ENCODE data around the gene CNTNAP4.

Gene CNTNAP4

DNA sequence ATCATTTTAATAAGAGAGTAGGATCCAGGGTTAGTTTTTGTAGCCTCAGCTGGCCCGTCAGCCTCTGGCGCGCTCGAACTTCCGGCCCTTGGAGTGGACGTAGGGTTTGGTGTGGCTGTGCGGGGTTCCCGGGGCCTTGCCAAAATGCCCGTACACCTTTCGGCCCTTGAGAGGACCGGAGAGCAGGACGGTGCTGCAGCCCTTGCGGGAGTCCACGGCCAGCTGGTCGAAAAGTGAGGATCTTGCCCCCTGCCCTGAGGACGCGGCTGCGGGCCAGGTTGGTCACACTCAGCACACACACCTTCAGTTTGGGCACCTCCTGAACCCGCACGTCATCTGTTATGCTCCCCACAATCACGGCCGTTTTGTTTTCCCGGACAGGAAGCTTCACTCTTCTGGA lies 42.2 kb upstream of the CNTNAP4 start:
- TF ChIP-seq EZH2 (IDR thresholded peaks at IDR 0.05; ENCODE audit: borderline replicate concordance, low read depth, low read length, severe bottlenecking): no peak
- TF ChIP-seq, protein P1, sequence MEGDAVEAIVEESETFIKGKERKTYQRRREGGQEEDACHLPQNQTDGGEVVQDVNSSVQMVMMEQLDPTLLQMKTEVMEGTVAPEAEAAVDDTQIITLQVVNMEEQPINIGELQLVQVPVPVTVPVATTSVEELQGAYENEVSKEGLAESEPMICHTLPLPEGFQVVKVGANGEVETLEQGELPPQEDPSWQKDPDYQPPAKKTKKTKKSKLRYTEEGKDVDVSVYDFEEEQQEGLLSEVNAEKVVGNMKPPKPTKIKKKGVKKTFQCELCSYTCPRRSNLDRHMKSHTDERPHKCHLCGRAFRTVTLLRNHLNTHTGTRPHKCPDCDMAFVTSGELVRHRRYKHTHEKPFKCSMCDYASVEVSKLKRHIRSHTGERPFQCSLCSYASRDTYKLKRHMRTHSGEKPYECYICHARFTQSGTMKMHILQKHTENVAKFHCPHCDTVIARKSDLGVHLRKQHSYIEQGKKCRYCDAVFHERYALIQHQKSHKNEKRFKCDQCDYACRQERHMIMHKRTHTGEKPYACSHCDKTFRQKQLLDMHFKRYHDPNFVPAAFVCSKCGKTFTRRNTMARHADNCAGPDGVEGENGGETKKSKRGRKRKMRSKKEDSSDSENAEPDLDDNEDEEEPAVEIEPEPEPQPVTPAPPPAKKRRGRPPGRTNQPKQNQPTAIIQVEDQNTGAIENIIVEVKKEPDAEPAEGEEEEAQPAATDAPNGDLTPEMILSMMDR (IDR thresholded peaks at IDR 0.05; ENCODE audit: borderline replicate concordance, extremely low read depth, low read length, poor library complexity, severe bottlenecking): no peak
- Histone ChIP-seq H3K36me3 (ENCODE audit: insufficient read depth, low read length) (no peaks in the 10 kb centered on the region), H3K4me1 (ENCODE audit: insufficient read depth, low read length) (no peaks in the 10 kb centered on the region), H2AFZ (ENCODE audit: low read depth, low read length) (no peak overlapping the region), H3K27ac (ENCODE audit: low read length) (no peak overlapping the region), H4K20me1 (ENCODE audit: insufficient read depth, low read length) (no peaks in the 10 kb centered on the region), H3K9ac (ENCODE audit: low read depth, low read length) (no peak overlapping the region), H3K79me2 (ENCODE audit: insufficient read depth, low read length) (no peaks in the 10 kb centered on the region), H3K4me2 (ENCODE audit: insufficient read depth, low read length) (no peak overlapping the region), H3K9me3 (ENCODE audit: insufficient read depth, low read length, severe bottlenecking) (no peaks in the 10 kb centered on the region), H3K4me3 (ENCODE audit: low read depth in 1 of 2, low read length in 2 of 2) (no peak overlapping the region), H3K27me3 (ENCODE audit: insufficient read depth, low read length, poor library complexity) (peaks cover 3% of the 10 kb centered on the region)
- ATAC-seq (ENCODE audit: insufficient read depth, low read depth): no peak
- no peak for DNase-seq

DNA sequence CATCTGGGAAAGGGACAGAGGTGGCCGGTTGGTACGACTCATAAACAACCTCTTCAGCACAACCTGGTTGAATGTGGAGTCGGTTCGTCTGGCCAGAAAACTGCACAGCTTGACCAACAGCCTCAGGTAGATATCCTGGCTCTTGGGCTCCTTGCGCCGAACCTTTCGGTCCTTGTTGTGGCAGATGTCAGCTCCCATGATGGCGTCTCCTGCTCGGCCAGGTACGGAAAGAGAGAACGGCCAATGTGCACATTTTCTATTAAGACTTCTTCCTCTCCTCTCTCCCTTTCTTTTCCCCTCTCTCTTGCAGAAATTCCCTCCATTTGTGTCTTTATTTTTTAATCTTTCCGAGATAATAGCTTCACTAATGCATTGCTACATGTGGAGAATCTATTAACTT lies 41.8 kb upstream of the CNTNAP4 start:
- DNase-seq (no peak), ATAC-seq (ENCODE audit: insufficient read depth, low read depth) (no peak)
- peaks cover 3% of the 10 kb centered on the region for H3K27me3 ChIP-seq (ENCODE audit: insufficient read depth, low read length, poor library complexity)
- H3K36me3 ChIP-seq (ENCODE audit: insufficient read depth, low read length): no peaks in the 10 kb centered on the region
- H3K9me3 ChIP-seq (ENCODE audit: insufficient read depth, low read length, severe bottlenecking): no peaks in the 10 kb centered on the region
- no peaks in the 10 kb centered on the region for H3K79me2 ChIP-seq (ENCODE audit: insufficient read depth, low read length)
- no peak overlapping the region for H3K9ac ChIP-seq (ENCODE audit: low read depth, low read length)
- TF ChIP-seq, protein P1 (IDR thresholded peaks at IDR 0.05; ENCODE audit: borderline replicate concordance, extremely low read depth, low read length, poor library complexity, severe bottlenecking): no peak
- no peak for TF ChIP-seq EZH2 (IDR thresholded peaks at IDR 0.05; ENCODE audit: borderline replicate concordance, low read depth, low read length, severe bottlenecking)
- no peak overlapping the region for H3K27ac ChIP-seq (ENCODE audit: low read length)
- H3K4me1 ChIP-seq (ENCODE audit: insufficient read depth, low read length): no peaks in the 10 kb centered on the region
- H2AFZ ChIP-seq (ENCODE audit: low read depth, low read length): no peak overlapping the region
- H3K4me2 ChIP-seq (ENCODE audit: insufficient read depth, low read length): no peak overlapping the region
- H3K4me3 ChIP-seq (ENCODE audit: low read depth in 1 of 2, low read length in 2 of 2): no peak overlapping the region
- no peaks in the 10 kb centered on the region for H4K20me1 ChIP-seq (ENCODE audit: insufficient read depth, low read length)

DNA sequence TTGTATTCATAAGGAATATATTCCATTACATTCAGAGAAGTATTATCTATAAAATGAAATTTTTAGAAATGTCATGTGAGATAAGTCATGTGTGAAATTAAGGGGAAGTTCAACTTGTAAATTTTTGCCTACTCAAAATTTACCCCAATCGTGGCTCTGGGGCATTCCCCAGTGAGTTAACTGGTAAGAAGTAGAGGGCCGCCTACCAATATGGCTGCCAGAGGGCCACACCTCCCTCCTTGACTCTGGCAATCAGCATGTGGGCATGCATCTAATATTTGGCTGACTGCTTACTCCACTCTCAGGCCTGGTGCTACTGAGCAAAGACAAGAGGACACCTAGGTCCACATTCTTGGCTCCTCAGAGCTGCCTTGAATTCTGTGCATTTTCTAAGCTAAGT lies 39.7 kb upstream of the CNTNAP4 start:
- no peaks in the 10 kb centered on the region for H3K79me2 ChIP-seq (ENCODE audit: insufficient read depth, low read length)
- TF ChIP-seq EZH2 (IDR thresholded peaks at IDR 0.05; ENCODE audit: borderline replicate concordance, low read depth, low read length, severe bottlenecking): no peak
- TF ChIP-seq, protein P1 (IDR thresholded peaks at IDR 0.05; ENCODE audit: borderline replicate concordance, extremely low read depth, low read length, poor library complexity, severe bottlenecking): no peak
- ATAC-seq (ENCODE audit: insufficient read depth, low read depth): no peak
- no peak overlapping the region for H2AFZ ChIP-seq (ENCODE audit: low read depth, low read length)
- no peaks in the 10 kb centered on the region for H3K9me3 ChIP-seq (ENCODE audit: insufficient read depth, low read length, severe bottlenecking)
- no peaks in the 10 kb centered on the region for H3K36me3 ChIP-seq (ENCODE audit: insufficient read depth, low read length)
- no peaks in the 10 kb centered on the region for H3K4me1 ChIP-seq (ENCODE audit: insufficient read depth, low read length)
- H3K27me3 ChIP-seq (ENCODE audit: insufficient read depth, low read length, poor library complexity): no peaks in the 10 kb centered on the region
- H3K4me3 ChIP-seq (ENCODE audit: low read depth in 1 of 2, low read length in 2 of 2): no peak overlapping the region
- H3K27ac ChIP-seq (ENCODE audit: low read length): no peak overlapping the region
- no peak overlapping the region for H3K4me2 ChIP-seq (ENCODE audit: insufficient read depth, low read length)
- H4K20me1 ChIP-seq (ENCODE audit: insufficient read depth, low read length): no peaks in the 10 kb centered on the region
- no peak overlapping the region for H3K9ac ChIP-seq (ENCODE audit: low read depth, low read length)
- DNase-seq: no peak

DNA sequence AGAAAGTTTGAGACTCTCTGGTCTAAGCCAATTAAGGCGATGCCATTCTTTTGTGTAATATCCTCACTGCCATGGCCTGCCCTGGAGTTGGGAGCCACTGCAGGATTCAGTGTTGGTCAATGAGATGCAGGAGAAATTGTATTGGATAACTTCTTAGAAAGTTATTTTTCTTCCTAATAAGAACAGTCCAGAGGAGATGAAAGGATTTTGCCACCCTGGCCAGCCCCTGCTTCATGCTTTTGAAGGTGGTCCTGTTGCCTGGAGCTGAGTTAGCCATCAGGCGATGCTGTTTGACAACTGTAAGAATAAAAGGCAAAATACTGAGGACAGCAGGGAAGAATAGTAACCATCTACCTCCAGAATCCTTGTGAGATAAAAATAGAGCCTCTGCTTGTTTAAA lies 35.4 kb upstream of the CNTNAP4 start:
- no peak overlapping the region for H3K9ac ChIP-seq (ENCODE audit: low read depth, low read length)
- no peaks in the 10 kb centered on the region for H3K9me3 ChIP-seq (ENCODE audit: insufficient read depth, low read length, severe bottlenecking)
- no peaks in the 10 kb centered on the region for H3K27me3 ChIP-seq (ENCODE audit: insufficient read depth, low read length, poor library complexity)
- H3K36me3 ChIP-seq (ENCODE audit: insufficient read depth, low read length): no peaks in the 10 kb centered on the region
- H3K4me3 ChIP-seq (ENCODE audit: low read depth in 1 of 2, low read length in 2 of 2): no peak overlapping the region
- H2AFZ ChIP-seq (ENCODE audit: low read depth, low read length): no peak overlapping the region
- H3K4me2 ChIP-seq (ENCODE audit: insufficient read depth, low read length): no peak overlapping the region
- no peaks in the 10 kb centered on the region for H3K4me1 ChIP-seq (ENCODE audit: insufficient read depth, low read length)
- no peak overlapping the region for H3K27ac ChIP-seq (ENCODE audit: low read length)
- H3K79me2 ChIP-seq (ENCODE audit: insufficient read depth, low read length): no peaks in the 10 kb centered on the region
- H4K20me1 ChIP-seq (ENCODE audit: insufficient read depth, low read length): no peaks in the 10 kb centered on the region
- no peak for TF ChIP-seq EZH2 (IDR thresholded peaks at IDR 0.05; ENCODE audit: borderline replicate concordance, low read depth, low read length, severe bottlenecking)
- DNase-seq (no peak), ATAC-seq (ENCODE audit: insufficient read depth, low read depth) (no peak)

Measured in DND-41 (cell line).